Measurements from ENCODE around the gene MAP7D2.

MAP7D2 gene

DNA sequence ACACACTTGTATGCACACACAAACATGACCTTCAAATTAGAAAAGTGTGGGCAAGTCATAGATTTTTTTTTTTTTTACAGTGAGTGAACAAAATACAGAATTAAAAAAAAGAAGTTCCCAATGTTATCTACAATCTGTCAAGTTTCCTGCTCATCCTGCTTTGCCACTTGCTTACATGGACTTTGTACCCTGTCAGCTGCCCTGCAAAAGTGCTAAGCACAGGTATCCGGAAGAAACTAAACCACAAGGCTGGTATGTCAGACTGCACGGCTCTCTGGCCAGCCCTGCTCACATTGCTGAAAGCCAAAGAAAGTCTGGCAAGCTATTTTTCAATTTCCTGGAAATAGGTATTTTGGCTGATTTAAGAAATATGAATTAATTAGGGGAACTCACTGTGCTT is 87.0 kb downstream of the MAP7D2 start:
- H3K4me3 ChIP-seq (ENCODE audit: low read length): no peak overlapping the region
- peak; percentile 23 for DNase-seq (ENCODE audit: low read depth)
- TF ChIP-seq, protein P1, sequence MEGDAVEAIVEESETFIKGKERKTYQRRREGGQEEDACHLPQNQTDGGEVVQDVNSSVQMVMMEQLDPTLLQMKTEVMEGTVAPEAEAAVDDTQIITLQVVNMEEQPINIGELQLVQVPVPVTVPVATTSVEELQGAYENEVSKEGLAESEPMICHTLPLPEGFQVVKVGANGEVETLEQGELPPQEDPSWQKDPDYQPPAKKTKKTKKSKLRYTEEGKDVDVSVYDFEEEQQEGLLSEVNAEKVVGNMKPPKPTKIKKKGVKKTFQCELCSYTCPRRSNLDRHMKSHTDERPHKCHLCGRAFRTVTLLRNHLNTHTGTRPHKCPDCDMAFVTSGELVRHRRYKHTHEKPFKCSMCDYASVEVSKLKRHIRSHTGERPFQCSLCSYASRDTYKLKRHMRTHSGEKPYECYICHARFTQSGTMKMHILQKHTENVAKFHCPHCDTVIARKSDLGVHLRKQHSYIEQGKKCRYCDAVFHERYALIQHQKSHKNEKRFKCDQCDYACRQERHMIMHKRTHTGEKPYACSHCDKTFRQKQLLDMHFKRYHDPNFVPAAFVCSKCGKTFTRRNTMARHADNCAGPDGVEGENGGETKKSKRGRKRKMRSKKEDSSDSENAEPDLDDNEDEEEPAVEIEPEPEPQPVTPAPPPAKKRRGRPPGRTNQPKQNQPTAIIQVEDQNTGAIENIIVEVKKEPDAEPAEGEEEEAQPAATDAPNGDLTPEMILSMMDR (IDR thresholded peaks at IDR 0.05; ENCODE audit: insufficient read depth, low read depth, low read length, missing control alignments): no peak

DNA sequence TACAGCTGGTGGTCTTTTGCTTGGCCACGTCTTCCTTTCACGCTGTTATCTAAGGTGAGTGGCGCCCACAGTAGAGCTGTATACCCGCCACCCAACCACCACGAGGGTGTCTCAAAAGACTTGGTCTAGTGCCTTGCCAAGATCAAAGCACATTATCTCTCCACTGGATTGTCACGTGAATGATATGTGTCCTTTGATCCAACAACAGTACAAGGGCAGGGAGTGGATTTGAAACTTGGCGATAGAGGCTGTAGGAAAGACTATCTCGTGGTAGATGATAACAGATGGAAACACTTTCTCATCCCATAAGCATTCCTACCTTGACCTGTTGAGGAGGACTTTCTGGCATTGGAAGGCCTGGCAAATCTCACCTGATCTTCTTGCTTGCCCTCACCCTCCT is 88.1 kb downstream of the MAP7D2 start:
- H3K4me3 ChIP-seq (ENCODE audit: low read length): no peak overlapping the region

DNA sequence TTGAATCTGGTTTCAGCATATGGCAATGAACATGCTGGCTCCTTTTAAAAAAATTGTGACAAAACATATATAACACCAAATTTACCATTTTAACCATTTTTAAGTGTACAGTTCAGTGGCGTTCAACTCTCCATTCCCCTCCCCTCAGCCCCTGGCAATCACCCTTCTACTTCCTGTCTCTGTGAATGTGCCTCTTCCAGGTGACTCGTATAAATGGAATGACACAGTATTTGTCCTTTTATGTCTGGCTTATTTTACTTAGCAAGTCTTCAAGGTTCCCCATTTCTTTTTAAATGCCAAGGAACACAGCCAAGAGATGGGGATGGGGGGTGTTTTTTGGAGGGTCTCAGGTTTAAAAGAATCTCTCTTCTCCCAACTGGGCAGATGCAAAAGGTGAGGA is 90.4 kb downstream of the MAP7D2 start:
- DNase-seq (ENCODE audit: low read depth): peak; percentile 30
- no peak overlapping the region for H3K4me3 ChIP-seq (ENCODE audit: low read length)
- TF ChIP-seq, protein P1 (IDR thresholded peaks at IDR 0.05; ENCODE audit: insufficient read depth, low read depth, low read length, missing control alignments): no peak

More for the DNA sequence above, 88.1 kb downstream of the MAP7D2 start:
- no peak for DNase-seq (ENCODE audit: low read depth)
- TF ChIP-seq, protein P1 (IDR thresholded peaks at IDR 0.05; ENCODE audit: insufficient read depth, low read depth, low read length, missing control alignments): no peak

DNA sequence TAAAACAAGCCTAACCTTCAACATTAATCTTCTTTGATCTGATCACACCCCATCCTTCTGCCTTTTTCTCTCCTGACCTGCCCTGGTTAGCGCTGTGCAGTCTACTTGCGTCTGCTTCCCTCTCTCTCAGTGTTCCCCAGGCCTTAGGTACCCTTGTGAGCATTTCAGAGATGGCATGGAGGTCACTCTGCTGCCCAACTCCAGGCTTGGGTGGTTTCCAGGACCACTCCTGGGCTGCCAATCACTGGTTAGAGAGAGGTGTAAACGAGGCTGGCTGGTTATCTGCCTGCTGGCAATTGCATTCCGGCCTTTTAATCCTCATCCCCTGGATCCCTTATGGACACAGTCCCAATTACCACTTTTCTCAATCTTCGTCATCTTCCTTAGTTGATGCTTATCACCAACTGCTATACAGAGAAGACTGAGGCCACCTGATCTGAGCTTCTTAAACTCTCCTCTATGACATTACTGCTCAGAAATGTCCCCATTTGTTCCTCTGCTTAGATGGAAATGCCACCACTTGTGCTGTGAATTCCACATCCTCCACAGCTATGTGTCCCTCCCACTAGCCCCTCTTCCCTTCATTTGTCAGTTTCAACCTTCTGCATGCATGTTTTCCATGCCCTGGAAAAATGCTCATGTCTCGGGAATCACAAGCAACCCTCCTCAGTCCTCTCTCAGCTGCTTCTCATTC is 96.9 kb downstream of the MAP7D2 start:
- DNase-seq (ENCODE audit: low read depth): no peak
- no peak overlapping the region for H3K4me3 ChIP-seq (ENCODE audit: low read length)
- TF ChIP-seq, protein P1 (IDR thresholded peaks at IDR 0.05; ENCODE audit: insufficient read depth, low read depth, low read length, missing control alignments): no peak

DNA sequence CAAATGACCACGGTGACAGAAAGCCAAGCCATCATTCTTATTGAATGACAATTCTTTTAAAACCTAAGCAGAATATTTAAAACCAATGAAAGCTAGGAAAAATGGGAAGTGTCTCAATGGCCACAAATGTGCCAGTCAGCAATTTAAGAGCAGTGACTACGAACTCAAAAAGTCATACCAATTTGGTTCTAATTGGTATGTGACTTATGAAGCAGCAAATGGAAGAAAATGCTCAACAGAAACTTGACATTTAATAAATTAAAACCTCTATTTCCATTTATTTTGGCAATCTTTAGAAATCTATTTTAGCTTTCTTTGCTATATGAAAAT is 100.1 kb downstream of the MAP7D2 start:
- TF ChIP-seq, protein P1 (IDR thresholded peaks at IDR 0.05; ENCODE audit: insufficient read depth, low read depth, low read length, missing control alignments): no peak
- H3K4me3 ChIP-seq (ENCODE audit: low read length): no peak overlapping the region
- DNase-seq (ENCODE audit: low read depth): no peak

DNA sequence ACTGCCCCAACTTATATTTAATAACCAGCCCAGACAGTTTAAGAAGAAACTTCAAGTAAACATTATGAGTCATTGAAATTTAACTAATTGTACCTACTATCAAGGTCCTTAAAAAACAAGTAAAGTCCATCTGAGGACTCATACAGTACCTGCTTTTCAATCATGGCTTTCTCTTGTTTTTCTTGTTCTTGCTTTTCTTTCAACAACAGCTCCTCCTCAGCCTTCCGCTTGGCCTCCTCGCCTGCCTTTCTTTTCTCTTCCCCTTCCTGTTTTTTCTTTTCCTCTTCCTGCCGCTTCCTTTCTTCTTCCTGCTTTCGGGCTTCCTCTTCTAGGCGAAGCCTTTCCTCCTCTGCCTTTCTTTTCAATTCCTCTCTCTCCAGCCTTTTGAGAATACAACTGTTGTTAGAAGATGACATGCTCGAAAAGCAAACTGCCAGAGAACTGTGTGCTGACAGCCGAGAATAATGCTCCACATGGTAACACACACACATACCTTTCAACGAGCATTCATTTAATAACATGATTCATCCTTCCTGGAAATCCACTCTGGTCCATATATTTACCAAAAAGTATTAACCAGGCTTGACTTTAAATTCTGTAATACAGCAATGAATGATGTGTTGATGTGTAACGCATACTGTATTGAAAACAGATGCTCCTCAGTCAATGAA is 100.6 kb downstream of the MAP7D2 start:
- DNase-seq (ENCODE audit: low read depth): no peak

More for the DNA sequence above, 100.6 kb downstream of the MAP7D2 start:
- H3K4me3 ChIP-seq (ENCODE audit: low read length): no peak overlapping the region
- TF ChIP-seq, protein P1 (IDR thresholded peaks at IDR 0.05; ENCODE audit: insufficient read depth, low read depth, low read length, missing control alignments): no peak

All from epithelial cell of esophagus (primary cell).